ENCODE results near the gene PARS2. TPM values are rescaled to one million over a fixed set of nuclear protein-coding genes. Genes with fewer than 3 reads are reported as not detected.

Gene PARS2
- total and polyA plus RNA-seq, 2 experiments from 2014 or later, result 5.9 to 13.6 TPM

DNA sequence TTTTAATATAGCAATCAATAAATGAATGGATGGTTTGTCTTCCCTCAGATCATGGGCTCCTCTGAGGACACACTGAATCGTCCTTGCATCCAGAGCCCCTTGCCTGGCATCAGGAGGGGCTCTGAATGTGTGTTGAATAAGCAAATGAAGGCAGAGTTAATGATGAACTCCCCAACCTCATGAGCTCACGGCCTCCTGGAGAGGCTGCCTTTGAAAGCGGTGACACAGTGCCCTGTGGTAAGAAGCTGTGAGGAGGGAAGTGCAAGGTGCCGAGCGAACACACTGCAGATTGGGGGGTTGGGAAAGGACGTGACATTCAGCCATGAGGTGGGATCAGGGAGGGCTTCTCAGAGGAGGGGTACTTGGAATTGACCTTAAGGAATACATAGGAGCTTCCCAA, 3.2 kb upstream of the PARS2 start:
- H3K4me2 ChIP-seq, result no peak overlapping the region
- no peaks in the 10 kb centered on the region for H3K36me3 ChIP-seq (ENCODE audit: insufficient read depth)
- no peak overlapping the region for H3K27ac ChIP-seq (ENCODE audit: low read depth)
- Mint-ChIP-seq H3K9me3 (no peaks in the 10 kb centered on the region; the same call in 2 of the 3 replicates), H3K27me3 (ENCODE audit: insufficient read depth, low read depth, poor library complexity) (no peaks in the 10 kb centered on the region), H3K27ac (no peak overlapping the region), H3K36me3 (ENCODE audit: low read depth) (no peaks in the 10 kb centered on the region), H3K4me1 (peaks cover 16% of the 10 kb centered on the region), H3K4me3 (no peak overlapping the region)
- peaks cover 15% of the 10 kb centered on the region for H3K79me2 ChIP-seq (replicated peaks; ENCODE audit: insufficient read depth)
- no peak overlapping the region for H3K4me3 ChIP-seq
- H3K27me3 ChIP-seq (ENCODE audit: insufficient read depth), result no peaks in the 10 kb centered on the region
- ATAC-seq (no peak), DNase-seq (ENCODE audit: low spot score) (no peak)
- 0 out of 2 replicates have a peak, but pooled peaks cover 3% of the 10 kb centered on the region for H3F3A ChIP-seq (replicated peaks; ENCODE audit: low read depth)
- TF ChIP-seq, protein P1, sequence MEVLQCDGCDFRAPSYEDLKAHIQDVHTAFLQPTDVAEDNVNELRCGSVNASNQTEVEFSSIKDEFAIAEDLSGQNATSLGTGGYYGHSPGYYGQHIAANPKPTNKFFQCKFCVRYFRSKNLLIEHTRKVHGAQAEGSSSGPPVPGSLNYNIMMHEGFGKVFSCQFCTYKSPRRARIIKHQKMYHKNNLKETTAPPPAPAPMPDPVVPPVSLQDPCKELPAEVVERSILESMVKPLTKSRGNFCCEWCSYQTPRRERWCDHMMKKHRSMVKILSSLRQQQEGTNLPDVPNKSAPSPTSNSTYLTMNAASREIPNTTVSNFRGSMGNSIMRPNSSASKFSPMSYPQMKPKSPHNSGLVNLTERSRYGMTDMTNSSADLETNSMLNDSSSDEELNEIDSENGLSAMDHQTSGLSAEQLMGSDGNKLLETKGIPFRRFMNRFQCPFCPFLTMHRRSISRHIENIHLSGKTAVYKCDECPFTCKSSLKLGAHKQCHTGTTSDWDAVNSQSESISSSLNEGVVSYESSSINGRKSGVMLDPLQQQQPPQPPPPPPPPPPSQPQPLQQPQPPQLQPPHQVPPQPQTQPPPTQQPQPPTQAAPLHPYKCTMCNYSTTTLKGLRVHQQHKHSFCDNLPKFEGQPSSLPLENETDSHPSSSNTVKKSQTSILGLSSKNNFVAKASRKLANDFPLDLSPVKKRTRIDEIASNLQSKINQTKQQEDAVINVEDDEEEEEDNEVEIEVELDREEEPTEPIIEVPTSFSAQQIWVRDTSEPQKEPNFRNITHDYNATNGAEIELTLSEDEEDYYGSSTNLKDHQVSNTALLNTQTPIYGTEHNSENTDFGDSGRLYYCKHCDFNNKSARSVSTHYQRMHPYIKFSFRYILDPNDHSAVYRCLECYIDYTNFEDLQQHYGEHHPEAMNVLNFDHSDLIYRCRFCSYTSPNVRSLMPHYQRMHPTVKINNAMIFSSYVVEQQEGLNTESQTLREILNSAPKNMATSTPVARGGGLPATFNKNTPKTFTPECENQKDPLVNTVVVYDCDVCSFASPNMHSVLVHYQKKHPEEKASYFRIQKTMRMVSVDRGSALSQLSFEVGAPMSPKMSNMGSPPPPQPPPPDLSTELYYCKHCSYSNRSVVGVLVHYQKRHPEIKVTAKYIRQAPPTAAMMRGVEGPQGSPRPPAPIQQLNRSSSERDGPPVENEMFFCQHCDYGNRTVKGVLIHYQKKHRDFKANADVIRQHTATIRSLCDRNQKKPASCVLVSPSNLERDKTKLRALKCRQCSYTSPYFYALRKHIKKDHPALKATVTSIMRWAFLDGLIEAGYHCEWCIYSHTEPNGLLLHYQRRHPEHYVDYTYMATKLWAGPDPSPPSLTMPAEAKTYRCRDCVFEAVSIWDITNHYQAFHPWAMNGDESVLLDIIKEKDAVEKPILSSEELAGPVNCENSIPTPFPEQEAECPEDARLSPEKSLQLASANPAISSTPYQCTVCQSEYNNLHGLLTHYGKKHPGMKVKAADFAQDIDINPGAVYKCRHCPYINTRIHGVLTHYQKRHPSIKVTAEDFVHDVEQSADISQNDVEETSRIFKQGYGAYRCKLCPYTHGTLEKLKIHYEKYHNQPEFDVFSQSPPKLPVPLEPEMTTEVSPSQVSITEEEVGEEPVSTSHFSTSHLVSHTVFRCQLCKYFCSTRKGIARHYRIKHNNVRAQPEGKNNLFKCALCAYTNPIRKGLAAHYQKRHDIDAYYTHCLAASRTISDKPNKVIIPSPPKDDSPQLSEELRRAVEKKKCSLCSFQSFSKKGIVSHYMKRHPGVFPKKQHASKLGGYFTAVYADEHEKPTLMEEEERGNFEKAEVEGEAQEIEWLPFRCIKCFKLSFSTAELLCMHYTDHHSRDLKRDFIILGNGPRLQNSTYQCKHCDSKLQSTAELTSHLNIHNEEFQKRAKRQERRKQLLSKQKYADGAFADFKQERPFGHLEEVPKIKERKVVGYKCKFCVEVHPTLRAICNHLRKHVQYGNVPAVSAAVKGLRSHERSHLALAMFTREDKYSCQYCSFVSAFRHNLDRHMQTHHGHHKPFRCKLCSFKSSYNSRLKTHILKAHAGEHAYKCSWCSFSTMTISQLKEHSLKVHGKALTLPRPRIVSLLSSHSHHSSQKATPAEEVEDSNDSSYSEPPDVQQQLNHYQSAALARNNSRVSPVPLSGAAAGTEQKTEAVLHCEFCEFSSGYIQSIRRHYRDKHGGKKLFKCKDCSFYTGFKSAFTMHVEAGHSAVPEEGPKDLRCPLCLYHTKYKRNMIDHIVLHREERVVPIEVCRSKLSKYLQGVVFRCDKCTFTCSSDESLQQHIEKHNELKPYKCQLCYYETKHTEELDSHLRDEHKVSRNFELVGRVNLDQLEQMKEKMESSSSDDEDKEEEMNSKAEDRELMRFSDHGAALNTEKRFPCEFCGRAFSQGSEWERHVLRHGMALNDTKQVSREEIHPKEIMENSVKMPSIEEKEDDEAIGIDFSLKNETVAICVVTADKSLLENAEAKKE (CRISPR knock-in tag; IDR thresholded peaks at IDR 0.05), result no peak
- TF ChIP-seq, protein P2, sequence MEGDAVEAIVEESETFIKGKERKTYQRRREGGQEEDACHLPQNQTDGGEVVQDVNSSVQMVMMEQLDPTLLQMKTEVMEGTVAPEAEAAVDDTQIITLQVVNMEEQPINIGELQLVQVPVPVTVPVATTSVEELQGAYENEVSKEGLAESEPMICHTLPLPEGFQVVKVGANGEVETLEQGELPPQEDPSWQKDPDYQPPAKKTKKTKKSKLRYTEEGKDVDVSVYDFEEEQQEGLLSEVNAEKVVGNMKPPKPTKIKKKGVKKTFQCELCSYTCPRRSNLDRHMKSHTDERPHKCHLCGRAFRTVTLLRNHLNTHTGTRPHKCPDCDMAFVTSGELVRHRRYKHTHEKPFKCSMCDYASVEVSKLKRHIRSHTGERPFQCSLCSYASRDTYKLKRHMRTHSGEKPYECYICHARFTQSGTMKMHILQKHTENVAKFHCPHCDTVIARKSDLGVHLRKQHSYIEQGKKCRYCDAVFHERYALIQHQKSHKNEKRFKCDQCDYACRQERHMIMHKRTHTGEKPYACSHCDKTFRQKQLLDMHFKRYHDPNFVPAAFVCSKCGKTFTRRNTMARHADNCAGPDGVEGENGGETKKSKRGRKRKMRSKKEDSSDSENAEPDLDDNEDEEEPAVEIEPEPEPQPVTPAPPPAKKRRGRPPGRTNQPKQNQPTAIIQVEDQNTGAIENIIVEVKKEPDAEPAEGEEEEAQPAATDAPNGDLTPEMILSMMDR (conservative IDR thresholded peaks at IDR 0.05; ENCODE audit: low read depth in 2 of 2), result no peak
- TF ChIP-seq ZNF114 (CRISPR knock-in tag; IDR thresholded peaks at IDR 0.05), result no peak
- TF ChIP-seq NANOG (IDR thresholded peaks at IDR 0.05; ENCODE audit: borderline replicate concordance), result no peak
- no peak for TF ChIP-seq EZH2phosphoT487 (IDR thresholded peaks at IDR 0.05; ENCODE audit: unreplicated experiment)
- TF ChIP-seq, protein P3, sequence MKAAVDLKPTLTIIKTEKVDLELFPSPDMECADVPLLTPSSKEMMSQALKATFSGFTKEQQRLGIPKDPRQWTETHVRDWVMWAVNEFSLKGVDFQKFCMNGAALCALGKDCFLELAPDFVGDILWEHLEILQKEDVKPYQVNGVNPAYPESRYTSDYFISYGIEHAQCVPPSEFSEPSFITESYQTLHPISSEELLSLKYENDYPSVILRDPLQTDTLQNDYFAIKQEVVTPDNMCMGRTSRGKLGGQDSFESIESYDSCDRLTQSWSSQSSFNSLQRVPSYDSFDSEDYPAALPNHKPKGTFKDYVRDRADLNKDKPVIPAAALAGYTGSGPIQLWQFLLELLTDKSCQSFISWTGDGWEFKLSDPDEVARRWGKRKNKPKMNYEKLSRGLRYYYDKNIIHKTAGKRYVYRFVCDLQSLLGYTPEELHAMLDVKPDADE (IDR thresholded peaks at IDR 0.05), result no peak
- TF ChIP-seq CREB1 (CRISPR knock-in tag; IDR thresholded peaks at IDR 0.05; ENCODE audit: low read depth), result no peak
- no peak for TF ChIP-seq POLR2AphosphoS5 (IDR thresholded peaks at IDR 0.05; ENCODE audit: low read depth)
- TF ChIP-seq EZH2 (IDR thresholded peaks at IDR 0.05; ENCODE audit: low read depth, unreplicated experiment), result no peak
- TF ChIP-seq, protein P4, sequence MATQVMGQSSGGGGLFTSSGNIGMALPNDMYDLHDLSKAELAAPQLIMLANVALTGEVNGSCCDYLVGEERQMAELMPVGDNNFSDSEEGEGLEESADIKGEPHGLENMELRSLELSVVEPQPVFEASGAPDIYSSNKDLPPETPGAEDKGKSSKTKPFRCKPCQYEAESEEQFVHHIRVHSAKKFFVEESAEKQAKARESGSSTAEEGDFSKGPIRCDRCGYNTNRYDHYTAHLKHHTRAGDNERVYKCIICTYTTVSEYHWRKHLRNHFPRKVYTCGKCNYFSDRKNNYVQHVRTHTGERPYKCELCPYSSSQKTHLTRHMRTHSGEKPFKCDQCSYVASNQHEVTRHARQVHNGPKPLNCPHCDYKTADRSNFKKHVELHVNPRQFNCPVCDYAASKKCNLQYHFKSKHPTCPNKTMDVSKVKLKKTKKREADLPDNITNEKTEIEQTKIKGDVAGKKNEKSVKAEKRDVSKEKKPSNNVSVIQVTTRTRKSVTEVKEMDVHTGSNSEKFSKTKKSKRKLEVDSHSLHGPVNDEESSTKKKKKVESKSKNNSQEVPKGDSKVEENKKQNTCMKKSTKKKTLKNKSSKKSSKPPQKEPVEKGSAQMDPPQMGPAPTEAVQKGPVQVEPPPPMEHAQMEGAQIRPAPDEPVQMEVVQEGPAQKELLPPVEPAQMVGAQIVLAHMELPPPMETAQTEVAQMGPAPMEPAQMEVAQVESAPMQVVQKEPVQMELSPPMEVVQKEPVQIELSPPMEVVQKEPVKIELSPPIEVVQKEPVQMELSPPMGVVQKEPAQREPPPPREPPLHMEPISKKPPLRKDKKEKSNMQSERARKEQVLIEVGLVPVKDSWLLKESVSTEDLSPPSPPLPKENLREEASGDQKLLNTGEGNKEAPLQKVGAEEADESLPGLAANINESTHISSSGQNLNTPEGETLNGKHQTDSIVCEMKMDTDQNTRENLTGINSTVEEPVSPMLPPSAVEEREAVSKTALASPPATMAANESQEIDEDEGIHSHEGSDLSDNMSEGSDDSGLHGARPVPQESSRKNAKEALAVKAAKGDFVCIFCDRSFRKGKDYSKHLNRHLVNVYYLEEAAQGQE (IDR thresholded peaks at IDR 0.05; ENCODE audit: unreplicated experiment), result no peak
- no peak for TF ChIP-seq JUNB (IDR thresholded peaks at IDR 0.05; ENCODE audit: unreplicated experiment)
- no peak for TF ChIP-seq ZNF331 (CRISPR knock-in tag; IDR thresholded peaks at IDR 0.05; ENCODE audit: low read depth)
- no peak for TF ChIP-seq STAT1 (IDR thresholded peaks at IDR 0.05; ENCODE audit: unreplicated experiment)
- no peak overlapping the region for H2AFZ ChIP-seq
- H3K4me1 ChIP-seq (ENCODE audit: insufficient read depth), result peaks cover 9% of the 10 kb centered on the region
- H3K9me2 ChIP-seq (ENCODE audit: insufficient read depth), result no peaks in the 10 kb centered on the region
- no peaks in the 10 kb centered on the region for H4K20me1 ChIP-seq (replicated peaks; ENCODE audit: insufficient read depth)

All from GM23338 (cell line).